H1 (cell line): ENCODE data around the gene EXOC1. TPM values are rescaled to one million over a fixed set of nuclear protein-coding genes. Genes with fewer than 3 reads are reported as not detected.

Source experiments
- CTCF ChIA-PET: fragments of 300-600 bp; sonication (Branson Sonifier 250); formaldehyde crosslinking; loops from one replicate; lab custom pipeline; 2021; ENCODE audit not compliant: partially characterized antibody; lab: Charles Lee
- POLR2A ChIA-PET: fragments of 300-600 bp; sonication (Branson Sonifier 250); formaldehyde crosslinking; loops from one replicate; lab custom pipeline; 2021; ENCODE audit warnings: inconsistent platforms; ENCODE audit not compliant: partially characterized antibody; lab: Charles Lee
- DNase-seq, 2 experiments: peaks; one replicate each; pipeline versions ENCODE4 v3.0.0 to v3.0.0-alpha.2; 2010 to 2022; ENCODE audit warnings: low spot score in 2 of 2, low read depth in 1 of 2, mixed read lengths in 1 of 2
- FAIRE-seq: peaks from 2 replicates; lab custom pipeline; 2011; peaks lifted over from hg19 to GRCh38; lab: Jason Lieb, UNC
- H2AFZ ChIP-seq: 2 replicates; pipeline ENCODE4 v1.8.1; 2012; ENCODE audit warnings: low read length, inconsistent platforms
- H2AK5ac ChIP-seq: 2 replicates; pipeline ENCODE4 v1.6.1; 2013; ENCODE audit warnings: low read depth, low read length
- H2BK120ac ChIP-seq: replicated peaks from 2 replicates; pipeline ENCODE3; 2013; ENCODE audit warnings: low read depth, low read length, inconsistent platforms
- H2BK12ac ChIP-seq: 2 replicates; pipeline ENCODE4 v1.6.1; 2013; ENCODE audit warnings: low read depth, low read length
- H2BK15ac ChIP-seq: 2 replicates; pipeline ENCODE4 v1.6.1; 2013; ENCODE audit warnings: low read length
- H2BK20ac ChIP-seq: 2 replicates; pipeline ENCODE4 v1.6.1; 2013; ENCODE audit warnings: low read length
- H2BK5ac ChIP-seq: 2 replicates; pipeline ENCODE4 v1.6.1; 2013; ENCODE audit warnings: low read depth, low read length
- H3K14ac ChIP-seq: 2 replicates; pipeline ENCODE4 v1.6.1; 2013; ENCODE audit warnings: inconsistent platforms; ENCODE audit not compliant: insufficient read length
- H3K18ac ChIP-seq: 2 replicates; pipeline ENCODE4 v1.6.1; 2013; ENCODE audit warnings: low read length; ENCODE audit errors: extremely low read depth
- H3K23ac ChIP-seq: 2 replicates; pipeline ENCODE4 v1.6.1; 2013; ENCODE audit warnings: inconsistent platforms; ENCODE audit not compliant: insufficient read length
- H3K23me2 ChIP-seq: 2 replicates; pipeline ENCODE4 v1.6.1; 2013; ENCODE audit warnings: low read depth, low read length
- H3K27ac ChIP-seq: 2 replicates; pipeline ENCODE4 v1.6.1; 2011; ENCODE audit warnings: low read depth, low read length, inconsistent platforms
- H3K27me3 ChIP-seq, 4 experiments: replicated peaks in 1 of 4; 1 replicate in 1 of 4; 2 replicates in 3 of 4; pipeline versions ENCODE4 v1.6.1 to v1.8.1; 2011 to 2013; ENCODE audit warnings: low read length in 3 of 4, mild to moderate bottlenecking in 3 of 4, inconsistent platforms in 2 of 4, mixed read lengths in 2 of 4, moderate library complexity in 1 of 4; ENCODE audit not compliant: control insufficient read depth in 3 of 4, insufficient read depth in 3 of 4; ENCODE audit errors: extremely low read depth in 1 of 4
- H3K36me3 ChIP-seq, 4 experiments: 2 replicates each; pipeline versions ENCODE4 v1.6.1 to v1.8.1; 2011 to 2013; ENCODE audit warnings: mild to moderate bottlenecking in 4 of 4, low read length in 3 of 4, moderate library complexity in 2 of 4, control low read depth in 1 of 4, inconsistent platforms in 1 of 4; ENCODE audit not compliant: insufficient read depth in 4 of 4, control insufficient read depth in 2 of 4
- H3K4ac ChIP-seq: replicated peaks from 2 replicates; pipeline ENCODE3; 2013; ENCODE audit warnings: low read length, low read depth, mixed read lengths, inconsistent platforms; ENCODE audit not compliant: insufficient read length
- H3K4me1 ChIP-seq, 4 experiments: replicated peaks in 1 of 4; 1 replicate in 1 of 4; 2 replicates in 3 of 4; pipeline versions ENCODE4 v1.6.1 to v1.8.1; 2011 to 2013; ENCODE audit warnings: low read length in 3 of 4, inconsistent platforms in 2 of 4, mixed read lengths in 1 of 4; ENCODE audit not compliant: insufficient read depth in 4 of 4, control insufficient read depth in 3 of 4
- H3K4me2 ChIP-seq, 2 experiments: 2 replicates each; pipeline versions ENCODE4 v1.6.1 to v1.8.1; 2011 to 2013; ENCODE audit warnings: low read depth in 2 of 2, low read length in 2 of 2, control low read depth in 1 of 2, inconsistent platforms in 1 of 2, mild to moderate bottlenecking in 1 of 2; ENCODE audit not compliant: insufficient read depth in 1 of 2
- H3K4me3 ChIP-seq, 4 experiments: fragments of 200-600, 300-600 bp in 1 of 4; sonication (generic), shearing (Covaris generic), sonication (Bioruptor Twin) in 1 of 4; 2 replicates each; pipeline versions ENCODE4 v1.5.1 to v1.8.1; 2011 to 2016; ENCODE audit warnings: low read length in 4 of 4, low read depth in 3 of 4, control low read depth in 2 of 4, inconsistent platforms in 2 of 4, mild to moderate bottlenecking in 2 of 4, mixed read lengths in 1 of 4, moderate library complexity in 1 of 4; ENCODE audit not compliant: insufficient read depth in 2 of 4; ENCODE audit errors: extremely low read depth in 1 of 4
- H3K56ac ChIP-seq: replicated peaks from 2 replicates; pipeline ENCODE3; 2013; ENCODE audit warnings: low read depth, mild to moderate bottlenecking, mixed read lengths, low read length, inconsistent platforms; ENCODE audit not compliant: insufficient read length
- H3K79me1 ChIP-seq: 2 replicates; pipeline ENCODE4 v1.6.1; 2013; ENCODE audit warnings: low read depth, low read length, control low read depth
- H3K79me2 ChIP-seq, 2 experiments: 2 replicates each; pipeline versions ENCODE4 v1.6.1 to v1.8.1; 2012 to 2013; ENCODE audit warnings: low read length in 2 of 2, mild to moderate bottlenecking in 2 of 2, inconsistent platforms in 1 of 2; ENCODE audit not compliant: insufficient read depth in 2 of 2, control insufficient read depth in 1 of 2
- H3K9ac ChIP-seq, 4 experiments: replicated peaks in 1 of 4; 1 replicate in 1 of 4; 2 replicates in 3 of 4; pipeline versions ENCODE4 v1.6.1 to v1.8.1; 2011 to 2013; ENCODE audit warnings: low read depth in 3 of 4, low read length in 3 of 4, control low read depth in 2 of 4, mild to moderate bottlenecking in 2 of 4, moderate library complexity in 2 of 4, inconsistent platforms in 1 of 4; ENCODE audit errors: extremely low read depth in 1 of 4
- H3K9me3 ChIP-seq, 2 experiments: 2 replicates each; pipeline versions ENCODE4 v1.6.1 to v1.8.1; 2012 to 2013; ENCODE audit warnings: mild to moderate bottlenecking in 2 of 2, moderate library complexity in 2 of 2, control low read depth in 1 of 2, inconsistent platforms in 1 of 2, low read depth in 1 of 2, low read length in 1 of 2, mixed read lengths in 1 of 2; ENCODE audit not compliant: insufficient read depth in 2 of 2
- H4K20me1 ChIP-seq, 2 experiments: replicated peaks in 1 of 2; 2 replicates each; pipeline versions ENCODE3 to v1.8.1; 2011 to 2013; ENCODE audit warnings: inconsistent platforms in 2 of 2, low read length in 2 of 2, mild to moderate bottlenecking in 1 of 2; ENCODE audit not compliant: insufficient read depth in 2 of 2, control insufficient read depth in 1 of 2
- H4K5ac ChIP-seq: 2 replicates; pipeline ENCODE4 v1.6.1; 2013; ENCODE audit warnings: low read length, low read depth, mixed read lengths, inconsistent platforms; ENCODE audit not compliant: insufficient read length
- H4K8ac ChIP-seq: 2 replicates; pipeline ENCODE4 v1.8.0; 2013; ENCODE audit warnings: mild to moderate bottlenecking, moderate library complexity, low read length, inconsistent platforms; ENCODE audit not compliant: insufficient read depth; ENCODE audit errors: extremely low read depth
- H4K91ac ChIP-seq: replicated peaks from 2 replicates; pipeline ENCODE3; 2013; ENCODE audit warnings: low read length, mixed read lengths, inconsistent platforms; ENCODE audit not compliant: insufficient read length
- CBX5 ChIP-seq: fragments of 300-800, 300-1000 bp; sonication (generic); IDR thresholded peaks from 2 replicates; pipeline ENCODE4 v1.7.1; 2016; ENCODE audit warnings: antibody characterized with exemption, low read length, low read depth
- CBX8 ChIP-seq: fragments of 300-800, 300-1000 bp; sonication (generic); IDR thresholded peaks from 2 replicates; pipeline ENCODE4 v1.7.1; 2016; ENCODE audit warnings: low read depth, low read length, borderline replicate concordance
- CEBPB ChIP-seq: IDR thresholded peaks from 2 replicates; pipeline ENCODE4 v1.6.1; 2012; ENCODE audit warnings: low read depth, low read length
- CTBP2 ChIP-seq: IDR thresholded peaks from 2 replicates; pipeline ENCODE4 v1.7.0; 2011; ENCODE audit warnings: borderline replicate concordance, mild to moderate bottlenecking, moderate library complexity, mixed read lengths, low read length; ENCODE audit not compliant: insufficient read depth, insufficient read length
- FOSL1 ChIP-seq: IDR thresholded peaks from 2 replicates; pipeline ENCODE4 v1.6.1; 2011; ENCODE audit warnings: mild to moderate bottlenecking, low read depth, low read length, moderate library complexity; ENCODE audit not compliant: insufficient read depth
- HDAC6 ChIP-seq: IDR thresholded peaks from one replicate; pipeline ENCODE4 v1.7.1; 2012; ENCODE audit warnings: low read depth, mild to moderate bottlenecking, inconsistent platforms, low read length, moderate library complexity
- KDM1A ChIP-seq: fragments of 200-600, 300-600 bp; sonication (generic); IDR thresholded peaks from 2 replicates; pipeline ENCODE4 v1.7.1; 2016; ENCODE audit warnings: mild to moderate bottlenecking, low read length, borderline replicate concordance
- KDM5A ChIP-seq: fragments of 200-600 bp; IDR thresholded peaks from 2 replicates; pipeline ENCODE4 v1.7.1; 2012; ENCODE audit warnings: mild to moderate bottlenecking, low read length, inconsistent platforms, mixed read lengths
- MAX ChIP-seq: IDR thresholded peaks from 2 replicates; pipeline ENCODE4 v1.6.1; 2012; ENCODE audit warnings: inconsistent platforms
- PHF8 ChIP-seq: fragments of 200-600 bp; sonication (generic); conservative IDR thresholded peaks from 2 replicates; pipeline ENCODE4 v1.7.1; 2012; ENCODE audit warnings: low read depth, mild to moderate bottlenecking, inconsistent platforms, low read length, moderate library complexity
- RNF2 ChIP-seq: fragments of 200-900, 300-1000 bp; sonication (generic); IDR thresholded peaks from 2 replicates; pipeline ENCODE4 v1.7.1; 2016; ENCODE audit warnings: borderline replicate concordance, low read depth, mild to moderate bottlenecking, antibody characterized with exemption, low read length; ENCODE audit not compliant: poor library complexity, severe bottlenecking; ENCODE audit errors: missing control alignments
- TAF7 ChIP-seq: optimal IDR thresholded peaks from 2 replicates; pipeline ENCODE3; 2011; ENCODE audit warnings: low read depth, mild to moderate bottlenecking, inconsistent platforms, low read length, moderate library complexity, borderline replicate concordance
- TEAD4 ChIP-seq: IDR thresholded peaks from 2 replicates; pipeline ENCODE4 v1.6.1; 2012; ENCODE audit warnings: low read depth, low read length, inconsistent platforms, mixed read lengths
- YY1 ChIP-seq: IDR thresholded peaks from 2 replicates; pipeline ENCODE4 v1.6.1; 2011; ENCODE audit warnings: low read depth, mild to moderate bottlenecking, low read length
- polyA plus RNA-seq, 7 experiments: library from polyadenylated mRNA; depleted of rRNA in 3 of 7; stranded (reverse) in 5 of 7; unstranded in 2 of 7; fragments of >200 nt in 5 of 7; fragments of 200-250 nt in 2 of 7; gene quantifications; 1 replicate in 5 of 7; 2 replicates in 1 of 7; 4 replicates in 1 of 7; pipeline versions ENCODE4 v1.2.1 to v1.2.3, GENCODE V29; 2011 to 2013; ENCODE audit warnings: missing spikeins in 2 of 7, mixed read lengths in 2 of 7
- total RNA-seq: library from RNA; stranded (reverse); fragmentation: NEBNext Ultra II Directional; extraction: Animal tissue kit (Norgen Biotek cat#: 25700); gene quantifications from 2 replicates; pipeline ENCODE4 v1.2.1, GENCODE V29; 2021

The EXOC1 gene
- total and polyA plus RNA-seq, 2 of the 8 experiments (the other 6 are each of a cell fraction or from before 2014, with no cell fraction given) = 5.9 to 19.6 TPM

DNA sequence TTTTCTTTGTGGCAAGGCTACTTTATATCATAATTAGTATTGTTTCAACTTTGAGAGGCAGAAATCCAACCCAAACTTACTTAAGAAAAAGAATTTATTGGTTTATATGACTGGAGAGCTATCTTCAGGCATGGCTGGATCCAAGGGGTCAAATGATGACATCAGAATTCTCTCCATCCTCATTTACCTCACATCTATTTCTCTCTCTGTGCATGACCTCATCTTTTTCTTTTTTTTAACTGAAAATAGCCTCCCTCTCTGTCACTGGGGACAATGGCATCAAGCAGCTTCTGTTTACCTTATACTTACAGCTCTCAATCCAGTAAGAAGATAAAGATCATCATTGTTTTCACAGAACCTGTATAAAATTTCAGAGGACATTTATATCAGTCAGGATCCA, 45.9 kb upstream of the EXOC1 start:
- H3K56ac ChIP-seq = no peak overlapping the region
- no peak overlapping the region for H3K18ac ChIP-seq
- ChIA-PET CTCF (interaction anchor here (1.3 to 2.7 kb wide), 3 partner anchors 10 to 12 kb away, joined by 4 to 11 read pairs (median 6); partner anchors contain the start of gene EXOC1L), POLR2A (interaction anchor here (2.6 kb wide), 1 partner anchor 12 kb away, joined by 6 read pairs; the partner anchor contains the start of gene EXOC1L)
- no peaks in the 10 kb centered on the region for H3K9me3 ChIP-seq
- H2BK20ac ChIP-seq = no peak overlapping the region
- no peak overlapping the region for H3K27ac ChIP-seq
- H4K91ac ChIP-seq = no peak overlapping the region
- no peak overlapping the region for H2AFZ ChIP-seq
- no peak overlapping the region for H2BK5ac ChIP-seq
- no peaks in the 10 kb centered on the region for H3K23me2 ChIP-seq
- no peaks in the 10 kb centered on the region for H4K20me1 ChIP-seq
- no peak overlapping the region for H2BK120ac ChIP-seq
- no peak overlapping the region for H3K23ac ChIP-seq
- FAIRE-seq (no peak), DNase-seq (no peak)
- no peak overlapping the region for H4K5ac ChIP-seq
- no peak overlapping the region for H3K4me2 ChIP-seq
- no peak overlapping the region for H2AK5ac ChIP-seq
- no peak overlapping the region for H3K4ac ChIP-seq
- no peaks in the 10 kb centered on the region for H3K4me1 ChIP-seq
- H3K79me2 ChIP-seq = no peaks in the 10 kb centered on the region
- no peak overlapping the region for H2BK15ac ChIP-seq
- no peak overlapping the region for H2BK12ac ChIP-seq
- no peak overlapping the region for H4K8ac ChIP-seq
- no peak overlapping the region for H3K14ac ChIP-seq
- no peaks in the 10 kb centered on the region for H3K79me1 ChIP-seq
- H3K9ac ChIP-seq = no peak overlapping the region
- H3K36me3 ChIP-seq = no peaks in the 10 kb centered on the region
- no peak overlapping the region for H3K4me3 ChIP-seq
- no peaks in the 10 kb centered on the region for H3K27me3 ChIP-seq
- TF ChIP-seq RNF2 (no peak), TAF7 (no peak), FOSL1 (no peak), CBX5 (no peak), CTBP2 (no peak), CEBPB (no peak), MAX (no peak), YY1 (no peak), KDM5A (no peak), HDAC6 (no peak), TEAD4 (no peak), CBX8 (no peak), KDM1A (no peak), PHF8 (no peak)
